GM12891 (cell line): ENCODE measurements around the gene C6orf163.
"Not testable (repeated sequence)": the region's sequence is repeated elsewhere in the genome, so short reads cannot be mapped to it uniquely, and the experiment has no call there.

Experiments used
- POLR2A ChIP-seq: IDR thresholded peaks from 2 replicates; pipeline ENCODE4 v1.6.1; 2011; ENCODE audit warnings: low read depth, low read length, control low read depth
- POU2F2 ChIP-seq: IDR thresholded peaks from 2 replicates; pipeline ENCODE4 v1.6.1; 2011; ENCODE audit warnings: low read depth, mild to moderate bottlenecking, control low read depth, low read length, moderate library complexity

- TF ChIP-seq POLR2A, POU2F2: not testable (repeated sequence)
Measured at GRCh38 chr6:87323880-87324279, 20.7 kb upstream of the C6orf163 start.
